ENCODE results near the gene ITGAL. TPM values are rescaled to one million over a fixed set of nuclear protein-coding genes. Genes with fewer than 3 reads are reported as not detected.
A peak's percentile ranks its signal among the peaks of the same experiment; 100 is the strongest.

The ITGAL gene
- total and polyA plus RNA-seq, 2 of the 13 experiments (the other 11 are each of a cell fraction or from before 2014, with no cell fraction given): 0.86 to 1.2 TPM

DNA sequence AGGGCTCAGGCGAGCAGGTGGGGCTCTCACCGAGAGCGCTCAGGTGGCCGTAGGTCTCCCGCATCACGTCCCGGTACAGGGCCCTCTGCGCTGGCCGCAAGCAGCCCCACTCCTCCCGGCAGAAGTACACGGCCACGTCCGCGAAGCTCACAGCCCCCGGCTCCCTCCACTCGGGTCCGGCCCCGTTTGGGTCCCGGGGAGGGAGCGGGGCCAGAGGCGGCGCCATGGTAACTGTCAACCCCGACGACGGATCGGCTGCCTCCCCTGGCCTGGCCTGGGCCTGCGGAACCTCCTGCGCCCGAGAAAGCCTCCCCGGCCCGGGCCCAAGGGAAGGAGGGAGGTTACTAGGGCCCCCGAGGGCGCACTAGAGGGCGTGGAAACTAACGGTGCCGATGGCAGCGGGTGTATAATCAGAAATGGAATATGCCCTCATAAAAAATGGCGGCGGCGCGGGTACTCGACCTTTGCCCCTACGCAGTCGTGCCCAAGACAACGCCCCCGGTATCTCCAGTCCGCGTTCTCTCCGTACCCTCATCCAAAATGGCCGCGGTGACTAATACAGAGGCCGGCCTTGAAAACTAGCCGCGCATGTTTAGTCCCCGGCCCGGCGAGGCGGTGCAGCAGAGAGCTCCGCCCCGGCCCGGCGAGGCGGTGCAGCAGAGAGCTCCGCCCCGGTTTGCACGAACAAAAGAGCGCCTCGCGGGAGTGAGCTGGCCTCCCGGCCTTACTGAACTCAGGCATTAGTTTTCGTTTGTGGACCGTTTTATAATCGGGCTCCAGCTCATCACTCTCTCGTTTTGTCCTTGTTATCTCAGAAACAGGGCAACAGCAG is 85.6 kb downstream of the ITGAL start, which contains the start of gene ZNF764 (continued):
- peak; percentile 13 for TF ChIP-seq TEAD3 (CRISPR knock-in tag; optimal IDR thresholded peaks at IDR 0.05; ENCODE audit: borderline replicate concordance)
- peak; percentile 44; the same call in 1 of the 2 replicates for TF ChIP-seq IRF2 (CRISPR knock-in tag; IDR thresholded peaks at IDR 0.05)
- TF ChIP-seq, protein P1, sequence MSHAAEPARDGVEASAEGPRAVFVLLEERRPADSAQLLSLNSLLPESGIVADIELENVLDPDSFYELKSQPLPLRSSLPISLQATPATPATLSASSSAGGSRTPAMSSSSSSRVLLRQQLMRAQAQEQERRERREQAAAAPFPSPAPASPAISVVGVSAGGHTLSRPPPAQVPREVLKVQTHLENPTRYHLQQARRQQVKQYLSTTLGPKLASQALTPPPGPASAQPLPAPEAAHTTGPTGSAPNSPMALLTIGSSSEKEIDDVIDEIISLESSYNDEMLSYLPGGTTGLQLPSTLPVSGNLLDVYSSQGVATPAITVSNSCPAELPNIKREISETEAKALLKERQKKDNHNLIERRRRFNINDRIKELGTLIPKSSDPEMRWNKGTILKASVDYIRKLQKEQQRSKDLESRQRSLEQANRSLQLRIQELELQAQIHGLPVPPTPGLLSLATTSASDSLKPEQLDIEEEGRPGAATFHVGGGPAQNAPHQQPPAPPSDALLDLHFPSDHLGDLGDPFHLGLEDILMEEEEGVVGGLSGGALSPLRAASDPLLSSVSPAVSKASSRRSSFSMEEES (CRISPR knock-in tag; IDR thresholded peaks at IDR 0.05): 0 out of 2 replicates have a peak, but pooled peaks have one; percentile 28
- TF ChIP-seq ZNF737 (CRISPR knock-in tag; IDR thresholded peaks at IDR 0.05; ENCODE audit: borderline replicate concordance): peak; percentile 66; the same call in 1 of the 2 replicates
- TF ChIP-seq RBM39 (IDR thresholded peaks at IDR 0.05; ENCODE audit: low read depth, low read length, poor library complexity, severe bottlenecking): peak; percentile 91
- 0 out of 2 replicates have a peak, but pooled peaks have one; percentile 38 for TF ChIP-seq ZZZ3 (CRISPR knock-in tag; IDR thresholded peaks at IDR 0.05; ENCODE audit: borderline replicate concordance)
- TF ChIP-seq KDM2A (CRISPR knock-in tag; IDR thresholded peaks at IDR 0.05; ENCODE audit: borderline replicate concordance, low read depth): peak; percentile 86
- TF ChIP-seq BORCS8-MEF2B (CRISPR knock-in tag; IDR thresholded peaks at IDR 0.05): no peak; the same call in none of the 2 replicates
- no peak; the same call in 1 of the 2 replicates for TF ChIP-seq ZNF879 (CRISPR knock-in tag; IDR thresholded peaks at IDR 0.05)
- peak; percentile 94 for TF ChIP-seq ZNF446 (CRISPR knock-in tag; IDR thresholded peaks at IDR 0.05)
- TF ChIP-seq MYC (CRISPR knock-in tag; IDR thresholded peaks at IDR 0.05; ENCODE audit: borderline replicate concordance): peak; percentile 67
- no peak for TF ChIP-seq ZNF34 (CRISPR knock-in tag; IDR thresholded peaks at IDR 0.05; ENCODE audit: borderline replicate concordance)
- no peak for TF ChIP-seq SRSF4 (IDR thresholded peaks at IDR 0.05; ENCODE audit: low read depth, low read length, poor library complexity, severe bottlenecking)
- TF ChIP-seq, protein P2, sequence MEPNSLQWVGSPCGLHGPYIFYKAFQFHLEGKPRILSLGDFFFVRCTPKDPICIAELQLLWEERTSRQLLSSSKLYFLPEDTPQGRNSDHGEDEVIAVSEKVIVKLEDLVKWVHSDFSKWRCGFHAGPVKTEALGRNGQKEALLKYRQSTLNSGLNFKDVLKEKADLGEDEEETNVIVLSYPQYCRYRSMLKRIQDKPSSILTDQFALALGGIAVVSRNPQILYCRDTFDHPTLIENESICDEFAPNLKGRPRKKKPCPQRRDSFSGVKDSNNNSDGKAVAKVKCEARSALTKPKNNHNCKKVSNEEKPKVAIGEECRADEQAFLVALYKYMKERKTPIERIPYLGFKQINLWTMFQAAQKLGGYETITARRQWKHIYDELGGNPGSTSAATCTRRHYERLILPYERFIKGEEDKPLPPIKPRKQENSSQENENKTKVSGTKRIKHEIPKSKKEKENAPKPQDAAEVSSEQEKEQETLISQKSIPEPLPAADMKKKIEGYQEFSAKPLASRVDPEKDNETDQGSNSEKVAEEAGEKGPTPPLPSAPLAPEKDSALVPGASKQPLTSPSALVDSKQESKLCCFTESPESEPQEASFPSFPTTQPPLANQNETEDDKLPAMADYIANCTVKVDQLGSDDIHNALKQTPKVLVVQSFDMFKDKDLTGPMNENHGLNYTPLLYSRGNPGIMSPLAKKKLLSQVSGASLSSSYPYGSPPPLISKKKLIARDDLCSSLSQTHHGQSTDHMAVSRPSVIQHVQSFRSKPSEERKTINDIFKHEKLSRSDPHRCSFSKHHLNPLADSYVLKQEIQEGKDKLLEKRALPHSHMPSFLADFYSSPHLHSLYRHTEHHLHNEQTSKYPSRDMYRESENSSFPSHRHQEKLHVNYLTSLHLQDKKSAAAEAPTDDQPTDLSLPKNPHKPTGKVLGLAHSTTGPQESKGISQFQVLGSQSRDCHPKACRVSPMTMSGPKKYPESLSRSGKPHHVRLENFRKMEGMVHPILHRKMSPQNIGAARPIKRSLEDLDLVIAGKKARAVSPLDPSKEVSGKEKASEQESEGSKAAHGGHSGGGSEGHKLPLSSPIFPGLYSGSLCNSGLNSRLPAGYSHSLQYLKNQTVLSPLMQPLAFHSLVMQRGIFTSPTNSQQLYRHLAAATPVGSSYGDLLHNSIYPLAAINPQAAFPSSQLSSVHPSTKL (CRISPR knock-in tag; IDR thresholded peaks at IDR 0.05): peak; percentile 54
- peak; percentile 54 for TF ChIP-seq NR2F2 (IDR thresholded peaks at IDR 0.05; ENCODE audit: borderline replicate concordance, low read depth)
- peak; percentile 92; the same call in 1 of the 2 replicates for TF ChIP-seq ZNF891 (CRISPR knock-in tag; IDR thresholded peaks at IDR 0.05)
- TF ChIP-seq KAT7 (CRISPR knock-in tag; IDR thresholded peaks at IDR 0.05; ENCODE audit: borderline replicate concordance): no peak; the same call in 1 of the 2 replicates
- no peak for TF ChIP-seq ELF4 (CRISPR knock-in tag; IDR thresholded peaks at IDR 0.05; ENCODE audit: borderline replicate concordance)
- peak; percentile 69 for TF ChIP-seq KMT2A (CRISPR knock-in tag; IDR thresholded peaks at IDR 0.05)
- TF ChIP-seq, protein P3, sequence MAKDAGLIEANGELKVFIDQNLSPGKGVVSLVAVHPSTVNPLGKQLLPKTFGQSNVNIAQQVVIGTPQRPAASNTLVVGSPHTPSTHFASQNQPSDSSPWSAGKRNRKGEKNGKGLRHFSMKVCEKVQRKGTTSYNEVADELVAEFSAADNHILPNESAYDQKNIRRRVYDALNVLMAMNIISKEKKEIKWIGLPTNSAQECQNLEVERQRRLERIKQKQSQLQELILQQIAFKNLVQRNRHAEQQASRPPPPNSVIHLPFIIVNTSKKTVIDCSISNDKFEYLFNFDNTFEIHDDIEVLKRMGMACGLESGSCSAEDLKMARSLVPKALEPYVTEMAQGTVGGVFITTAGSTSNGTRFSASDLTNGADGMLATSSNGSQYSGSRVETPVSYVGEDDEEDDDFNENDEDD (CRISPR knock-in tag; IDR thresholded peaks at IDR 0.05; ENCODE audit: borderline replicate concordance): peak; percentile 40; the same call in 1 of the 2 replicates
- TF ChIP-seq POLR2AphosphoS2 (IDR thresholded peaks at IDR 0.05; ENCODE audit: low read depth, low read length): no peak
- TF ChIP-seq ATRX (CRISPR knock-in tag; IDR thresholded peaks at IDR 0.05; ENCODE audit: borderline replicate concordance): no peak
- TF ChIP-seq ZNF773 (CRISPR knock-in tag; IDR thresholded peaks at IDR 0.05; ENCODE audit: borderline replicate concordance): no peak
